GM19467 (cell line): ENCODE measurements around the gene HYPK.
"Not testable (repeated sequence)": the region's sequence is repeated elsewhere in the genome, so short reads cannot be mapped to it uniquely, and the experiment has no call there.

Experiments used
- ATAC-seq: cut with Tn5 transposase; IDR thresholded peaks from one replicate; pipeline ENCODE4 v1.9.1; 2021; ENCODE audit warnings: mild to moderate bottlenecking, moderate library complexity; ENCODE audit not compliant: unreplicated experiment

HYPK gene

DNA sequence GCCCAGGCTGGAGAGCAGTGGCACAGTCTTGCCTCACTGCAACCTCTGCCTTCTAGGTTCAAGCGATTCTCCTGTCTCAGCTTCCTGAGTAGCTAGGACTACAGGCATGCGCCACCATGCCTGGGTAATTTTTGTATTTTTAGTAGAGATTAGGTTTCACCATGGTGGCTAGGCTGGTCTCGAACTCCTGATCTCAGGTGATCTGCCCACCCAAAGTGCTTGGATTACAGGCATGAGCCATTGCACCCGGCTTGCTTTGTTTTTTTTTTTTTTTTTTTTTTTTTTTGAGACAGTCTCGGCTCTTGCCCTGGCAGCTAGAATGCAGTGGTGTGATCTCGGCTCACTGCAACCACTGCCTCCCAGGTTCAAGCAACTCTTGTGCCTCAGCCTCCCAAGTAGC is 32.1 kb downstream of the HYPK start:
- not testable (repeated sequence) for ATAC-seq

- no peak for ATAC-seq
Measured at GRCh38 chr15:43845421-43845820, 45.0 kb downstream of the HYPK start.

- no peak for ATAC-seq
Measured at GRCh38 chr15:43851251-43851650, 50.9 kb downstream of the HYPK start.

DNA sequence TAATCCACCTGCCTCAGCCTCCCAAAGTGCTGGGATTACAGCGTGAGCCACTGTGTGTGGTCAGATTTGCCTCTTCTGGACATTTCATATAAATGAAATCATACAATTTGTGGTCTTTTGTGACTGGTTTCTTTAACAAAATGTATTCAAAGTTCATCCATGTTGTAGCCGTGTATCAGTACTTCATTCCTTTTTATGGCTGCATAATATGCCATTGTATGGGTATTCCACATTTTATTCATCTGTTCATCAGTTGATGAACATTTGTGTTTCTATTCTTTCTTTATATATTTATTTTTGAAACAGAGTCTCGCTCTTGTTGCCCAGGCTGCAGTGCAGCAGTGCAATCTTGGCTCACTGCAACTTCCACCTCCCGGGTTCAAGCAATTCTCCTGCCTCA is 52.2 kb downstream of the HYPK start:
- no peak for ATAC-seq
